Spleen (tissue), 7 donors: ENCODE data around the gene NSD1.

Source experiments
- POLR2A ChIP-seq, 3 donors: fragments of 450-650 bp; IDR thresholded peaks; one replicate each; pipeline ENCODE4 v1.5.1; 2017; ENCODE audit warnings: antibody characterized with exemption in 3 of 3, mild to moderate bottlenecking in 1 of 3
- TF ChIP-seq, protein P1 (sequence below), 11 experiments: fragments of 200-600 bp in 7 of 11; fragments of 450-650 bp in 4 of 11; sonication (generic) in 4 of 11; IDR thresholded peaks in 8 of 11; conservative IDR thresholded peaks in 3 of 11; 1 replicate in 7 of 11; 2 replicates in 4 of 11; pipeline versions ENCODE4 v1.4.0 to v1.8.0; 2016 to 2021; ENCODE audit warnings: antibody characterized with exemption in 11 of 11, inconsistent platforms in 4 of 11, mild to moderate bottlenecking in 1 of 11
- donor health status: DM: no; HTN: no; CAD: no; lungs with moderate emphysema.
- donor health status: DM: no; HTN: no; CAD: no.
- donor health status: DM: no; HTN: no; CAD: no.

DNA sequence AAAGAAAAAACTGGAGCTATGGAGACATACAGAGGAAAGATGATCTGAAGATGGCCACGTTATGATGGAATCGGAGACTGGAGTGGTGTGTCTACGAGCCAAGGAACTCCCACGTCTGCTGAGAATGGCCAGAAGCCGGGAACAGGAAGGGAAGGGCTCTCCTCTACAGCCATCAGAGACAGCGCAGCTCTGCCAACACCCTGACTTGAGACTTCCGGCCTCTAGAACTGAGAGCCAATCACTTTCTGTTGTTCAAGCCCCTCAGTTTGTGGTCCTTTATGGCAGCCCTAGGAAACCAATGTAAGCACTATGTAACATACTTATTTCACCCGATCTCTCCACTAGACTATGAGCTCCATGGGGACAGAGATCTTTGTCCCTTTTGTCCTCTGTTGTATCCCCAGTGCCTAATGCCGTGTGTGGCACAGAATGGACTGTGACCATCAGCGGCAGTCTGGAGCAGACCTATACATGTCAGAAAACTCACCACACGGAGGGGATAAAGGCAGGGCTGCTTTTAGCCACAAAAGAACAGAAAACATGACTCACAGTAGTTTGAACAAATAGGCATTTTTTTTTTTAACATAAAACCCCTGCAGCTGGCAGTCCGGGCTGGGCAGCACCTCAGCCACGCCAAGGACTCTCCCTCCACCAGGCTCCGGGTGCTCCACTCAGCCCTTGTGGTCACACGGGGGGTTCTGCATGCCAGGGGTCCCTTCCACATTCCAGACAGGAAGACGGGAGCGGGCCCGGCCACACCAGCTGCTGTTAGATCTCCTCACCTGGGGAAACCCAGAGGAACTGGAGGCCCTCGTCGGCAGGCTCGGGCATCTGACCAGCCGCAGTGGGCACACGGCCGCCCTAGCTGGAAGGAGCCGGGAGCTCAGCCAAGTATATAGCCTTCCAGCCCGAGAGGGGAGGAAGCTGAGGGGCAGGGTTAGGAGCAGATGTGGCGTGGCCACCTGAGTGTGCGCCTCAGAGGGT, 194.3 kb downstream of the NSD1 start:
- TF ChIP-seq, protein P1, sequence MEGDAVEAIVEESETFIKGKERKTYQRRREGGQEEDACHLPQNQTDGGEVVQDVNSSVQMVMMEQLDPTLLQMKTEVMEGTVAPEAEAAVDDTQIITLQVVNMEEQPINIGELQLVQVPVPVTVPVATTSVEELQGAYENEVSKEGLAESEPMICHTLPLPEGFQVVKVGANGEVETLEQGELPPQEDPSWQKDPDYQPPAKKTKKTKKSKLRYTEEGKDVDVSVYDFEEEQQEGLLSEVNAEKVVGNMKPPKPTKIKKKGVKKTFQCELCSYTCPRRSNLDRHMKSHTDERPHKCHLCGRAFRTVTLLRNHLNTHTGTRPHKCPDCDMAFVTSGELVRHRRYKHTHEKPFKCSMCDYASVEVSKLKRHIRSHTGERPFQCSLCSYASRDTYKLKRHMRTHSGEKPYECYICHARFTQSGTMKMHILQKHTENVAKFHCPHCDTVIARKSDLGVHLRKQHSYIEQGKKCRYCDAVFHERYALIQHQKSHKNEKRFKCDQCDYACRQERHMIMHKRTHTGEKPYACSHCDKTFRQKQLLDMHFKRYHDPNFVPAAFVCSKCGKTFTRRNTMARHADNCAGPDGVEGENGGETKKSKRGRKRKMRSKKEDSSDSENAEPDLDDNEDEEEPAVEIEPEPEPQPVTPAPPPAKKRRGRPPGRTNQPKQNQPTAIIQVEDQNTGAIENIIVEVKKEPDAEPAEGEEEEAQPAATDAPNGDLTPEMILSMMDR (IDR thresholded peaks at IDR 0.05 in 8 of 11, conservative IDR thresholded peaks at IDR 0.05 in 3 of 11), result no peak
- no peak for TF ChIP-seq POLR2A (IDR thresholded peaks at IDR 0.05)
